ENCODE results near the gene MTX1. TPM values are rescaled to one million over a fixed set of nuclear protein-coding genes. Genes with fewer than 3 reads are reported as not detected.
A peak's percentile ranks its signal among the peaks of the same experiment; 100 is the strongest.
"Not testable (repeated sequence)": the region's sequence is repeated elsewhere in the genome, so short reads cannot be mapped to it uniquely, and the experiment has no call there.

Gene MTX1
- total and polyA plus RNA-seq, 2 of the 4 experiments (the other 2 are of a cell fraction) = 67.2 to 73.7 TPM

- no peak for TF ChIP-seq RFX5 (IDR thresholded peaks at IDR 0.05; ENCODE audit: low read depth, low read length)
- TF ChIP-seq RAD21 (IDR thresholded peaks at IDR 0.05; ENCODE audit: low read length) = peak; percentile 64
Observed at GRCh38 chr1:155193275-155193990, 15.1 kb upstream of the MTX1 start (continued).

DNA sequence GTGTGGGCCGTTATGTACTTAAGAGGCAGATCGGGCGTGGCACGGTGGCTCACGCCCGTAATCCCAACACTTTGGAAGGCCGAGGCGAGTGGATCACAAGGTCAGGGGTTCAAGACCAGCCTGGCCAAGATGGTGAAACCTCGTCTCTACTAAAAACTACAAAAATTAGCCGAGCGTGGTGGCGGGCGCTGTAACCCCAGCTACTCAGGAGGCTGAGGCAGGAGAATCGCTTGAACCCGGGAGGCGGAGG lies 14.6 kb upstream of the MTX1 start:
- POLR2A ChIA-PET (ENCODE audit: unreplicated experiment) = interaction anchor here (1.0 to 1.3 kb wide), 2 partner anchors 16 to 21 kb away, joined by 4 read pairs; partner anchors contain the start of gene KRTCAP2
- WGBS, 2 experiments (ENCODE audit: extremely low coverage in 2 of 2, insufficient read length in 1 of 2) = 5% methylated on average over 8 of the region's 16 CpGs; no CpG with 5 or more reads in 1 of the 2 experiments

More for the DNA sequence above, 14.6 kb upstream of the MTX1 start:
- peak overlapping the region; percentile 78 for H3K4me2 ChIP-seq (ENCODE audit: low read depth, low read length)
- H2BK5ac ChIP-seq (ENCODE audit: low read depth, low read length, poor library complexity, severe bottlenecking) = peak overlapping the region; percentile 71
- H2BK15ac ChIP-seq (ENCODE audit: low read depth, low read length) = 0 out of 3 replicates have a peak overlapping the region, but pooled peaks have one; percentile 39
- CTCF ChIA-PET = interaction anchor here (0.5 to 2.1 kb wide), 10 partner anchors 9 to 581 kb away, joined by 4 to 19 read pairs (median 5); partner anchors contain the start of gene KRTCAP2
- H3K79me1 ChIP-seq (ENCODE audit: low read depth in 1 of 2, low read length in 2 of 2) = peaks cover 13 to 30% of the 10 kb centered on the region in 2 experiments; a peak in 3 of 4 replicates
- H3K23ac ChIP-seq (ENCODE audit: low read depth, low read length) = peak overlapping the region; percentile 21; the same call in 1 of the 2 replicates
- H3K27me3 ChIP-seq (ENCODE audit: control insufficient read depth, insufficient read depth, low read length); ATAC-seq (ENCODE audit: low read depth); DNase-seq; in situ Hi-C loops (cut with MboI; ENCODE audit: low sequenced_read_pairs); H4K20me1 ChIP-seq (ENCODE audit: insufficient read depth, low read length); H3K9me3 ChIP-seq (ENCODE audit: control insufficient read depth, insufficient read depth, low read length); BruUV-seq (replicated peaks); dilution Hi-C loops (cut with HindIII; ENCODE audit: low sequenced_read_pairs, unreplicated experiment); H2BK20ac ChIP-seq (ENCODE audit: low read depth, low read length); intact Hi-C loops (cut with micrococcal nuclease): not testable (repeated sequence)
- peaks cover 17% of the 10 kb centered on the region for H3K4me1 ChIP-seq (ENCODE audit: control insufficient read depth, insufficient read depth, low read length)
- peak overlapping the region; percentile 77 for H4K5ac ChIP-seq (ENCODE audit: low read depth, low read length)
- H3K18ac ChIP-seq (ENCODE audit: low read depth, low read length) = peak overlapping the region; percentile 47; the same call in 1 of the 2 replicates
- H3K36me3 ChIP-seq (ENCODE audit: control insufficient read depth, insufficient read depth, low read length) = peaks cover 15% of the 10 kb centered on the region
- peak overlapping the region; percentile 97 for H2AK9ac ChIP-seq (replicated peaks; ENCODE audit: low read depth, low read length, poor library complexity)
- peaks cover 19% of the 10 kb centered on the region for H3K9me1 ChIP-seq (ENCODE audit: insufficient read depth, low read length)
- H3K27ac ChIP-seq (ENCODE audit: insufficient read depth, low read length) = peak overlapping the region; percentile 77
- H3K4ac ChIP-seq (ENCODE audit: low read depth, low read length) = peak overlapping the region; percentile 97
- H4K8ac ChIP-seq (ENCODE audit: low read depth in 2 of 2, low read length in 2 of 2) = peak overlapping the region; percentile 86 to 100
- peak overlapping the region; percentile 29 for H2BK120ac ChIP-seq (ENCODE audit: low read depth, low read length)
- peak overlapping the region; percentile 44 for H3K14ac ChIP-seq (replicated peaks; ENCODE audit: low read depth, low read length)
- H3K9ac ChIP-seq (ENCODE audit: low read depth, low read length) = peak overlapping the region; percentile 72
- H3K4me3 ChIP-seq (ENCODE audit: insufficient read depth, low read depth, low read length) = peak overlapping the region; percentile 43
- H2AK5ac ChIP-seq (ENCODE audit: low read depth, low read length) = peak overlapping the region; percentile 86
- H4K91ac ChIP-seq (ENCODE audit: insufficient read depth, low read depth, low read length) = peak overlapping the region; percentile 98
- peak overlapping the region; percentile 62; the same call in 1 of the 2 replicates for H3K56ac ChIP-seq (ENCODE audit: extremely low read depth, insufficient read depth, low read length)
- peak overlapping the region; percentile 99 for H2AFZ ChIP-seq (replicated peaks; ENCODE audit: low read length, poor library complexity)
